ENCODE measurements around the gene RHOU. TPM values are rescaled to one million over a fixed set of nuclear protein-coding genes. Genes with fewer than 3 reads are reported as not detected.
"Not testable (repeated sequence)": the region's sequence is repeated elsewhere in the genome, so short reads cannot be mapped to it uniquely, and the experiment has no call there.

The RHOU gene
- total and polyA plus RNA-seq, 5 donors, result 5.2 to 15.1 (median 11.3) TPM

DNA sequence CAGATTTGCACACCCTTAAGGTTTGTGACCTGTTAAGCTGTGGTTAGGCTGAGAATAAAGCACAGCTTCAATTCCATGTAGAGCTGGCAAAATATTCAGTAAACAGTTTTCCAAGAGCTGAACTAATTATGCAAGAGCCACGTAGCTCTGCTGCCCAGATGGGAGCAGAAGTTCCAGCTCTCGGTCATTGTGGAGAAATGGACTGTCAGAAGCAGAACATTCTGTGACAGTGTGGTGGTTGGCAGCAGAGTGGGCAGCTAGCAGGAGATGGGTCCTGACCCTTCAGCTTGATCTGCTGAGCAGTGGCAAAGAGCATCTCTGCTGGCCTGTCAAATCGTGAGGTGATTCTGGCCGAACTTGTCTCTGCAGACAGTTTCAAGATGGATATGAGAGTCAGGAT, 23.2 kb downstream of the RHOU start:
- H3K9me3 ChIP-seq (ENCODE audit: control insufficient read depth, low read length), result no peaks in the 10 kb centered on the region
- H3K4me3 ChIP-seq (ENCODE audit: low read length), result no peak overlapping the region
- 70% methylated on average over 4 of the region's 4 CpGs for WGBS
- DNase-seq, result no peak
- ATAC-seq, result no peak
- H3K27me3 ChIP-seq (ENCODE audit: control insufficient read depth, insufficient read depth), result peaks cover 4% of the 10 kb centered on the region
- intact Hi-C loops (cut with DNase I), result no loop called here
- H3K27ac ChIP-seq (ENCODE audit: low read length), result no peak overlapping the region
- H3K4me1 ChIP-seq (ENCODE audit: control insufficient read depth, insufficient read depth, low read length), result no peaks in the 10 kb centered on the region

DNA sequence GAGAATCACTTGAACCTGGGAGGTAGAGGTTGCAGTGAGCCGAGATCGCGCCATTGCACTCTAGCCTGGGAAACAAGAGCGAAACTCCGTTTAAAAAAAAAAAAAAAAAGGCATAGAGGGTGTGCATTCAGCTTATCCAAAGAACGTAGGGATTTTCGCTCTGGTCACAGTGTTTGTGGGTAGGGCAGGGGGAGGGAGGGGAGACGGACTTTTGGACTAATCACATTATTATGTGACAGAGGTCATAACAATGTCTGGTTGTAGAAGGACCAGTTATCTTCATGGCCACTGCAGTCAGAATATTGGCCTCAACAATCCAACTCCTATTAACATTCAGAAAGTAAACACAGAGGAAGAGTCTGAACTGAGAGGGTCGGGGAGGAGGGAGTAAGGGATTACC, 25.7 kb downstream of the RHOU start:
- DNase-seq (no peak), ATAC-seq (no peak)
- Histone ChIP-seq H3K27ac (ENCODE audit: low read length) (no peak overlapping the region), H3K9me3 (ENCODE audit: control insufficient read depth, low read length) (no peaks in the 10 kb centered on the region), H3K4me3 (ENCODE audit: low read length) (no peak overlapping the region), H3K4me1 (ENCODE audit: control insufficient read depth, insufficient read depth, low read length) (no peaks in the 10 kb centered on the region), H3K27me3 (ENCODE audit: control insufficient read depth, insufficient read depth) (peaks cover 4% of the 10 kb centered on the region)
- intact Hi-C loops (cut with DNase I), result no loop called here
- 83% methylated on average over 9 of the region's 9 CpGs for WGBS

DNA sequence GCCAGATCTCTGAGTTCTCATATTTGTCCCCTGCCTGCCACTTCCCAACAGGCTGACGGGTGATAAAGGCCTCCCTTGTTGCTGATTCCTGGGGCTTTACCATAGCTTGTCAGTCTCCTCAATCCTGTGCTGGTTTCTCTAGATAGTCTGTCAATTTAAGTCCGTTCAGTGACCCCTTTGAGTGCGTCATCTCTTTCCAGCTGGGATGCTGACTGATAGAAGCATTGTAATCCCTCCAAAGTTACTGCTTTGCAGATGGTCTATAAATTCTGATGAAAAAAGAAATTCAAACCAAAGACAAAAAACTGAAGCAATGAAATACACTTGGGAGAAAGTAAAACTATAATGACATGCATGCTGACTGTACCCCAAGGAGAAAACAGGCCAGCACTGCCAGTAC, 28.3 kb downstream of the RHOU start:
- 64% methylated on average over 3 of the region's 3 CpGs for WGBS
- peaks cover 4% of the 10 kb centered on the region for H3K27me3 ChIP-seq (ENCODE audit: control insufficient read depth, insufficient read depth)

DNA sequence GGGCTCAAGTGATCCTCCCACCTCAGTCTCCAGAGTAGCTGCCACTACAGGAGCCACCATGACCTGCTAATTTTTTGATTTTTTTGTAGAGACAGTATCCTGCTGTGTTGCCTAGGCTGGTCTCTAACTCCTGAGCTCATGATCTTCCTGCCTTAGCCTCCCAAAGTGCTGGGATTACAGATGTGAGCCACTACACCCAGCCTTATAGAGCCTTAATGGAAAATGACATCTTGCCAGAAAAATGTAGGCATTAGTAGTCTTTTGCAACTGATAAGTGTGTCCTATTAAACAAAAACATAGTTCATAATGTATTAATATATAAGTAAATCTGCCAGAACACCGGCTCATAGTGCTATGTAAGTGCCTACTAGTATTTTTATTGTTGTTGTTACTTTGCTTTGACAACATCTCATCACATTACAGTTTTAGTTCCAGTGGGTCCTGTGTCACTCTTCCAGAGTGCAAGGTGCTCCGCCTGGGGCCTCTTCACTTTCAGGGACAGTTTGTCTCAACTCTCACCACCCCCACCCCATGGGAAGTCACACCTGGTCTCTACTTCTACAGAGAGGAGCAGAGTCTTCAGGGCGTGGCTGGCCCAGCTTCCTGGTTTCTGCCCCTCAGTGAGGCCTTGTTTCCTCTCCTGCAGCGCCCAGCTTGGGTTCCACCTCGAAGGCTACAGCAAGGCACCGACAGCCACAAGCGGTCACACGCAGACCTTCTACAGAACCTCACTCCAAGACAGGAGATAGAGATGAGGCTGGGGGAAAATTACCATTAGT, 30.1 kb downstream of the RHOU start:
- no peaks in the 10 kb centered on the region for H3K4me1 ChIP-seq (ENCODE audit: control insufficient read depth, insufficient read depth, low read length)
- no peak overlapping the region for H3K27ac ChIP-seq (ENCODE audit: low read length)
- H3K4me3 ChIP-seq (ENCODE audit: low read length), result no peak overlapping the region
- DNase-seq (peak in 1 of 3 donors; percentile 56), ATAC-seq (no peak)
- H3K27me3 ChIP-seq (ENCODE audit: control insufficient read depth, insufficient read depth), result peaks cover 2% of the 10 kb centered on the region
- H3K9me3 ChIP-seq (ENCODE audit: control insufficient read depth, low read length), result no peaks in the 10 kb centered on the region
- WGBS, result 86% methylated on average over 8 of the region's 8 CpGs
- intact Hi-C loops (cut with DNase I), result no loop called here

More for the DNA sequence above, 28.3 kb downstream of the RHOU start:
- no peak for ATAC-seq
- intact Hi-C loops (cut with DNase I), result no loop called here
- Histone ChIP-seq H3K9me3 (ENCODE audit: control insufficient read depth, low read length) (no peaks in the 10 kb centered on the region), H3K4me3 (ENCODE audit: low read length) (no peak overlapping the region), H3K4me1 (ENCODE audit: control insufficient read depth, insufficient read depth, low read length) (no peaks in the 10 kb centered on the region), H3K27ac (ENCODE audit: low read length) (no peak overlapping the region)
- DNase-seq, result no peak

DNA sequence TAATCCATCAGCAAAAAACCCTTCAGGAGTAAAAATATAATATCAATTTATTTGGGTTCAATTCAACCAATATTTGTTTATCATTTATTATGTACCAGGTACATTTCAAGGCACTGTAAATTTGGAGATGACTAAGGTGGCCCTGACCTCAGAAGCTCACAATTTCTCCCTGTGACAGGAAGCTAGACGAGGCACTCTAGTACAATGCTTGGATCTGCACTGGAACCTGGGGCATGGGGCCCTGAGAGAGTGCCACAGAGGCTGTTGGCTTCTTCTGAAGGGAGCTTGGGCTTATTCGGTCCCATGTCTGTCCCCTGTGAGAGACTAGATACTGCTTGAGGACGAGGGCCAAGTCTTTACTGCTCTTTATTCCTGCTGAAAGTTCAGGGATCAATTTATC, 31.5 kb downstream of the RHOU start:
- H3K9me3 ChIP-seq (ENCODE audit: control insufficient read depth, low read length), result no peaks in the 10 kb centered on the region
- 86% methylated on average over 3 of the region's 3 CpGs for WGBS
- H3K4me1 ChIP-seq (ENCODE audit: control insufficient read depth, insufficient read depth, low read length), result no peaks in the 10 kb centered on the region
- H3K4me3 ChIP-seq (ENCODE audit: low read length), result no peak overlapping the region
- ATAC-seq (no peak), DNase-seq (no peak)
- no peak overlapping the region for H3K27ac ChIP-seq (ENCODE audit: low read length)
- peaks cover 2% of the 10 kb centered on the region for H3K27me3 ChIP-seq (ENCODE audit: control insufficient read depth, insufficient read depth)
- intact Hi-C loops (cut with DNase I), result no loop called here

DNA sequence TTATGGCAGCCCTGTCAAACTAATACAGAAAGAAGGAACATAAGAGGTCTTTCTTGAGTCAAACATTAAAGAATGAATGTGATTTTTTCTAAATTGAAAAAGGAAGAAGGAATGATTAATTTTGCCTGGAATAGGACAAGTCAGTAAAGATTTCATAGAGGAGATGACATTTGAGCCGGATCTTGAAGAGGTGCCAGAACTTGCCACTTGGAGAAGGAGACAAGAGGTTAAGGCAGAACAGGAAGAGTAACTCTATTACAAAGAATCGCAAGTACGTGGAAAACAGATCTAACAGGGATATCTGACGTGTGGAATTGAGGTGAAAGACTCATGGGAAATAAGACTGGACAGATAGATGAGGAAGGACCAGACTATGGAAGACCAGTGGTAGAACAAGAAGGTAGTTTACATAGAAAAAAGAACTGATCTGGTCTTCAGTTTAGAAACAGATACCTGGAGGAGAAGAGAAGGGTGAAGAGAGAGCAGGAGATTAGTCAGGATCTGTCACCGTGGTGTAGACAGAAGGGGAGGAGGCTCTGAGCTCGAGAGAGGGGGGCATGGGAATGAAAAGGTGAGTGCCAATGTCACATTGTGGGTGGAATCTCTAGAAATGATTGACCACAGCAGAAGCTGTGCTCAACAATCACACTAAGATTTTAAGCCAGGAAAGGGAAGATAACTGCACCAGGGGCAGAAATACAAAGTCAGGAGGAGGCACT, 32.5 kb downstream of the RHOU start:
- Histone ChIP-seq H3K4me3 (ENCODE audit: low read length) (no peak overlapping the region), H3K27me3 (ENCODE audit: control insufficient read depth, insufficient read depth) (peaks cover 2% of the 10 kb centered on the region), H3K9me3 (ENCODE audit: control insufficient read depth, low read length) (no peaks in the 10 kb centered on the region), H3K27ac (ENCODE audit: low read length) (no peak overlapping the region), H3K4me1 (ENCODE audit: control insufficient read depth, insufficient read depth, low read length) (no peaks in the 10 kb centered on the region)
- 54% methylated on average over 6 of the region's 6 CpGs for WGBS
- no peak for ATAC-seq
- DNase-seq, result no peak
- intact Hi-C loops (cut with DNase I), result no loop called here

DNA sequence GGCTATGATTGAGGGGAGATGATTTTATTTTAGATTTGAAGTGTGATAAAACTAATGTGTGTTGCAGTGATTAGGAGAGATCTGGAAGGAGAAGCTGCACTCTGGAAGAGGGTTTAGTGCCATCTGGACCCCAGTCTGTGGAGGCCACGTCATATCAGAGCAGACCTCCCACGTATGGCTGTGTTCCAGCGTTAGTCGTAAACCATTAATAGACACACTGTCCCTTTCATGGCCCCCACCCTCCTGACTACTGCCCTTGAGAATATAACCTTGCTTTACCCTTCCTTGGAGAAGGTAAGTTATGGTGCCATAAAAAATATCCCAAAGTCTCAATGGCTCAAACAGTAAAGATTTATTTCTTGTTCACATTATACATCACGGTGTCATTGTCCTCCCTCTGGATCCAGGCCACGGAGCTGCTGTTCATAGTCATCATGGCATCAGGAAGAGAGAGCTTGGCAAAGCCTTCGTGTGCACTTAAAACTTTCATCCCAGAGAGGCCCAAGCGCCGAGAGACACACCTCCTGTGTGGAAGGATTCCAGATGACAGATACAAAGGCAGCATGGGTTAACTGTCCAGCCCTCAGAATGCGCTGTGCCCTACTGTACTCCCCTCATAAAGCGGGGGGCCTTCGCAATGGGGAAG, 33.2 kb downstream of the RHOU start:
- Histone ChIP-seq H3K27me3 (ENCODE audit: control insufficient read depth, insufficient read depth) (no peaks in the 10 kb centered on the region), H3K9me3 (ENCODE audit: control insufficient read depth, low read length) (no peaks in the 10 kb centered on the region), H3K4me1 (ENCODE audit: control insufficient read depth, insufficient read depth, low read length) (no peaks in the 10 kb centered on the region), H3K27ac (ENCODE audit: low read length) (no peak overlapping the region), H3K4me3 (ENCODE audit: low read length) (no peak overlapping the region)
- DNase-seq (no peak), ATAC-seq (no peak)
- intact Hi-C loops (cut with DNase I), result no loop called here
- 70% methylated on average over 12 of the region's 12 CpGs for WGBS

DNA sequence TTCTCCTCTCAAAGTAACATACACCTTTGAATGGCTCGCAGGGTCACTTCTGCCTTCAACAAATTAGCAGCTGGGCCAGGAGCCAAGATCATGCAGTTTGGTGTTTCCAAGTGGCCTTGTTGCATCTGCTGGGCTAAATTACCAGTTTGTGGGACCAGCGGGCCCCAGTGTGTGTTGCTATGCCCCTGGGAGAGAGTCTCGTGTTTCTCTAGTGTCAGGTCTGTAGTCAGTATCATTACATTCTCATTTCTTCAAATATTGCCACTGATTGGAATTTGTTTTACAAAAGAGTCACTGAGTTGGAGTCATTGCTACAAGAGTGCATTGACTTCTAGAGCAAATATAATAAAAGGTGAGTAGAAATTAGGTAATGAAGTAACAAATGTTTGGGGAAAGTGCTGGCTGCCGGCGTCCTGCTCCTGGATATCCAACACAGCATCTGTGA, 35.5 kb downstream of the RHOU start:
- Histone ChIP-seq H3K9me3 (ENCODE audit: control insufficient read depth, low read length) (no peaks in the 10 kb centered on the region), H3K4me3 (ENCODE audit: low read length) (no peak overlapping the region), H3K4me1 (ENCODE audit: control insufficient read depth, insufficient read depth, low read length) (no peaks in the 10 kb centered on the region), H3K27ac (ENCODE audit: low read length) (no peak overlapping the region), H3K27me3 (ENCODE audit: control insufficient read depth, insufficient read depth) (no peaks in the 10 kb centered on the region)
- no peak for ATAC-seq
- intact Hi-C loops (cut with DNase I), result no loop called here
- DNase-seq, result no peak
- WGBS, result 91% methylated on average over 5 of the region's 5 CpGs

DNA sequence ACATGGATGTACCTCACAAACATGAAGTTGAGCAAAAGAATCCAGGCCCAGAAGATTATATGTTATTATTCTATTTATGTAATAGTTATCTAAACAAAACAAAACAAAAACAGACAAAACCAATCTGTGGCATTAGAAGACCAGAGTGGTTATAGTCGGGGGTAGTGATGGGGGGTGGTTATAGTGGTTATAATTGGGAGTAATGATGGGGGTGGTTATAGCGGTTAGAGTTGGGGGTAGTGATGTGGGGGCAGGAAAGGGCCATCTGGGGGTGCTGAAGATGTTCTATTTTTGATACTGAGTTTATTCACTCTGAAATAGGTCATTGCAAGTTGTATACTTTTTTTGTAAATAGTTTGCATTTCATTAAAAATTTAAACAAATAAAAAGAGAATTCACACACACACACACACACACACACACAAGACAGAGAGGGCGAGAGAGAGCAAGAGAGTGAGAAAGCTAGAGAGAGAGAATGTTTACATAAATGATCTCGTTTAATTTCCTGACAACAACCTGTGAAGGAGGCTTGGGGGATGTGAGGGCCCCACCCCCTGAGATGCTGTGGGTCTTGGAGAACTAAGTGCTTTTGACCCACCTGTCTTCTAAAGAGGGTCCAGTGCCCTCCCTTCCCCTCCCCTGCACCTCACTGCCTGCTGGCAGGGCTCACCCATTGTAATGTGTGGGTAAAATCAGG, 37.4 kb downstream of the RHOU start:
- no peaks in the 10 kb centered on the region for H3K9me3 ChIP-seq (ENCODE audit: control insufficient read depth, low read length)
- intact Hi-C loops (cut with DNase I), result no loop called here
- H3K27ac ChIP-seq (ENCODE audit: low read length), result no peak overlapping the region
- ATAC-seq (no peak), DNase-seq (no peak)
- H3K27me3 ChIP-seq (ENCODE audit: control insufficient read depth, insufficient read depth), result no peaks in the 10 kb centered on the region
- no peak overlapping the region for H3K4me3 ChIP-seq (ENCODE audit: low read length)
- no peaks in the 10 kb centered on the region for H3K4me1 ChIP-seq (ENCODE audit: control insufficient read depth, insufficient read depth, low read length)
- 82% methylated on average over 4 of the region's 4 CpGs for whole genome bisulfite sequencing

DNA sequence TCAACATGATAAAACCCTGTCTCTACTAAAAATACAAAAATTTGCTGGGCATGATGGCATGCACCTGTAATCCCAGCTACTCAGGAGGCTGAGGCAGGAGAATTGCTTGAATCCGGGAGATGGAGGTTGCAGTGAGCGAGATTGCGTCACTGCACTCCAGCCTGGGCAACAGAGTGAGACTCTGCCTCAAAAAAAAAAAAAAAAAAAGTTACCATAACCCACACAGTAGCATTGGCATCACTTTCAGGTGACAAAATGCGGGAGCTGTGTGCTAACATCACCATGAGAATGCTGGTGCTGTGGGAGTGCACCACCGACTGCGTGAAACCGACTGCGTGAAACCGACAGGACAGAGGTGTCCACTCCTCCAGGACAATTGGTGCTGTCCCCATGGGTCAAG, 40.7 kb downstream of the RHOU start:
- H3K4me3 ChIP-seq (ENCODE audit: low read length); DNase-seq; H3K27me3 ChIP-seq (ENCODE audit: control insufficient read depth, insufficient read depth); H3K9me3 ChIP-seq (ENCODE audit: control insufficient read depth, low read length); ATAC-seq; H3K4me1 ChIP-seq (ENCODE audit: control insufficient read depth, insufficient read depth, low read length); intact Hi-C loops (cut with DNase I); H3K27ac ChIP-seq (ENCODE audit: low read length): not testable (repeated sequence)
- WGBS, result 86% methylated on average over 9 of the region's 9 CpGs

DNA sequence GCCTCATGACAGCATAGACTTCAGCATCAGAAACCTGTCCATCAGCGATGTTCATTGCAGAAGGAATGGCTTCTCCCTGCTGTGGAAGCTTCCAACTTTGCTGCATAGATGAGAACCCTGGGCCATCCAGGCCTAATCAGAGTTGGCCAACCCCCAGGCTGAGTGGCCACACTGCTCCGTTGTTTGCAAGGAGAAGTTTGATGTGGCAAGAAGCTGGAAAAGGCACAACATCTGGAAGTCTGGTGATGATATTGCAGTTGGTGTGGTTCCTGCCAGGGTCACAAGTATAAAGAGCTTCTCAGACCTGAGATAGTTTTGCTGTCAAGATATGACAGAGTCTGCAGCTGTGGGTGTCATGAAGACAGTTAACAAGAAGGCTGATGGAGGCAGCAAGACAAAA, 41.2 kb downstream of the RHOU start:
- no peaks in the 10 kb centered on the region for H3K27me3 ChIP-seq (ENCODE audit: control insufficient read depth, insufficient read depth)
- intact Hi-C loops (cut with DNase I), result no loop called here
- H3K4me1 ChIP-seq (ENCODE audit: control insufficient read depth, insufficient read depth, low read length), result peaks cover under 1% of the 10 kb centered on the region
- WGBS, result 77% methylated on average over 2 of the region's 2 CpGs
- H3K9me3 ChIP-seq (ENCODE audit: control insufficient read depth, low read length), result no peaks in the 10 kb centered on the region
- peak in 1 of 3 donors; percentile 66 for DNase-seq
- ATAC-seq, result peak; percentile 34 to 36
- no peak overlapping the region for H3K27ac ChIP-seq (ENCODE audit: low read length)
- H3K4me3 ChIP-seq (ENCODE audit: low read length), result no peak overlapping the region

All from right cardiac atrium (tissue), 5 donors.